WTC11 (cell line): Measurements from ENCODE around the gene AURKAIP1. TPM values are rescaled to one million over a fixed set of nuclear protein-coding genes. Genes with fewer than 3 reads are reported as not detected.

Source experiments
- ATAC-seq: fragments of 200-7000 bp; cut with Tn5 transposase; 2 replicates; pipeline ENCODE4 v1.10.0; 2021; ENCODE audit warnings: mild to moderate bottlenecking, moderate library complexity
- CTCF ChIA-PET: fragments of 300-600 bp; sonication (Branson Sonifier 250); formaldehyde crosslinking; loops from one replicate; lab custom pipeline; 2021; ENCODE audit warnings: antibody characterized with exemption; lab: Charles Lee
- POLR2A ChIA-PET: fragments of 350-600 bp; sonication (Branson Sonifier 250); formaldehyde crosslinking; loops from one replicate; lab custom pipeline; 2021; ENCODE audit warnings: antibody characterized with exemption; lab: Charles Lee
- DNase-seq: peaks from one replicate; pipeline ENCODE4 v3.0.0; 2021; ENCODE audit warnings: low spot score
- H3K27ac Mint-ChIP-seq: 2 replicates; pipeline ENCODE4 v1.8.0; 2021; ENCODE audit warnings: mixed read lengths
- H3K27me3 Mint-ChIP-seq: 2 replicates; pipeline ENCODE4 v1.8.0; 2021; ENCODE audit warnings: low read depth, mild to moderate bottlenecking, moderate library complexity, mixed read lengths
- H3K36me3 Mint-ChIP-seq: 2 replicates; pipeline ENCODE4 v1.8.0; 2021; ENCODE audit warnings: mixed read lengths
- H3K4me1 Mint-ChIP-seq: 2 replicates; pipeline ENCODE4 v1.8.0; 2022; ENCODE audit warnings: mixed read lengths
- H3K4me3 Mint-ChIP-seq: 2 replicates; pipeline ENCODE4 v1.8.0; 2021; ENCODE audit warnings: mild to moderate bottlenecking, moderate library complexity, mixed read lengths
- H3K9me3 Mint-ChIP-seq: 2 replicates; pipeline ENCODE4 v1.8.0; 2021; ENCODE audit warnings: mixed read lengths
- ATF1 ChIP-seq: sonication (generic); formaldehyde crosslinking; IDR thresholded peaks from 2 replicates; pipeline ENCODE4 v1.8.1; 2023; ENCODE audit warnings: mild to moderate bottlenecking, moderate library complexity, missing genetic modification reagents
- CBFB ChIP-seq: sonication (generic); formaldehyde crosslinking; IDR thresholded peaks from 2 replicates; pipeline ENCODE4 v1.8.1; 2022; ENCODE audit warnings: mild to moderate bottlenecking, low read depth, missing genetic modification reagents
- ELF4 ChIP-seq: sonication (generic); formaldehyde crosslinking; IDR thresholded peaks from 2 replicates; pipeline ENCODE4 v1.8.1; 2022; ENCODE audit warnings: low read depth, mild to moderate bottlenecking, moderate library complexity, missing genetic modification reagents
- EMX1 ChIP-seq: fragments of 250-450 bp; sonication (Bioruptor Pico); IDR thresholded peaks from 2 replicates; pipeline ENCODE4 v1.8.0; 2021; ENCODE audit warnings: mild to moderate bottlenecking
- ETV6 ChIP-seq: sonication (generic); formaldehyde crosslinking; IDR thresholded peaks from 2 replicates; pipeline ENCODE4 v1.8.1; 2022; ENCODE audit warnings: mild to moderate bottlenecking, missing genetic modification reagents
- GTF2I ChIP-seq: fragments of 250-450 bp; sonication (Bioruptor Pico); conservative IDR thresholded peaks from 2 replicates; pipeline ENCODE4 v1.4.0; 2021; ENCODE audit warnings: mild to moderate bottlenecking
- HMGA2 ChIP-seq: fragments of 250-450 bp; sonication (Bioruptor Pico); IDR thresholded peaks from 2 replicates; pipeline ENCODE4 v1.4.0; 2021; ENCODE audit warnings: mild to moderate bottlenecking, moderate library complexity
- JUN ChIP-seq: sonication (generic); formaldehyde crosslinking; IDR thresholded peaks from 2 replicates; pipeline ENCODE4 v1.8.0; 2023; ENCODE audit warnings: mild to moderate bottlenecking, missing genetic modification reagents
- MXD4 ChIP-seq: fragments of 250-450 bp; sonication (Bioruptor Pico); IDR thresholded peaks from 2 replicates; pipeline ENCODE4 v1.8.0; 2021; ENCODE audit warnings: mild to moderate bottlenecking, moderate library complexity, borderline replicate concordance
- NFYB ChIP-seq: sonication (generic); formaldehyde crosslinking; conservative IDR thresholded peaks from 2 replicates; pipeline ENCODE4 v1.8.0; 2022; ENCODE audit warnings: low read depth, missing genetic modification reagents
- NR2C2 ChIP-seq: sonication (generic); formaldehyde crosslinking; IDR thresholded peaks from 2 replicates; pipeline ENCODE4 v1.8.0; 2022; ENCODE audit warnings: mild to moderate bottlenecking, missing genetic modification reagents
- NR3C1 ChIP-seq: sonication (generic); formaldehyde crosslinking; conservative IDR thresholded peaks from 2 replicates; pipeline ENCODE4 v1.8.1; 2023; ENCODE audit warnings: low read depth, mild to moderate bottlenecking, missing genetic modification reagents
- RELA ChIP-seq: sonication (generic); formaldehyde crosslinking; IDR thresholded peaks from 2 replicates; pipeline ENCODE4 v1.8.1; 2022; ENCODE audit warnings: missing genetic modification reagents, mild to moderate bottlenecking, borderline replicate concordance
- SMAD3 ChIP-seq: sonication (generic); formaldehyde crosslinking; IDR thresholded peaks from 2 replicates; pipeline ENCODE4 v1.8.0; 2022; ENCODE audit warnings: missing genetic modification reagents, mild to moderate bottlenecking, borderline replicate concordance
- SOX15 ChIP-seq: fragments of 250-450 bp; sonication (Bioruptor Pico); IDR thresholded peaks from 2 replicates; pipeline ENCODE4 v1.9.0; 2021; ENCODE audit warnings: mild to moderate bottlenecking
- SP1 ChIP-seq: sonication (generic); formaldehyde crosslinking; conservative IDR thresholded peaks from 2 replicates; pipeline ENCODE4 v1.8.1; 2022; ENCODE audit warnings: missing genetic modification reagents
- ZBTB21 ChIP-seq: sonication (generic); formaldehyde crosslinking; IDR thresholded peaks from 2 replicates; pipeline ENCODE4 v1.8.1; 2023; ENCODE audit warnings: mild to moderate bottlenecking, missing genetic modification reagents, borderline replicate concordance
- ZNF138 ChIP-seq: sonication (generic); formaldehyde crosslinking; conservative IDR thresholded peaks from 2 replicates; pipeline ENCODE4 v1.8.1; 2022; ENCODE audit warnings: mild to moderate bottlenecking, moderate library complexity, missing genetic modification reagents
- ZNF219 ChIP-seq: sonication (generic); formaldehyde crosslinking; IDR thresholded peaks from 2 replicates; pipeline ENCODE4 v1.8.0; 2023; ENCODE audit warnings: missing genetic modification reagents, mild to moderate bottlenecking, borderline replicate concordance
- total RNA-seq: library from RNA; stranded (reverse); gene quantifications from 3 replicates; pipeline ENCODE4 v1.2.3, GENCODE V29; 2021
- TF ChIP-seq, protein P1 (sequence below): sonication (generic); formaldehyde crosslinking; IDR thresholded peaks from 2 replicates; pipeline ENCODE4 v1.8.1; 2023; ENCODE audit warnings: mild to moderate bottlenecking, missing genetic modification reagents, borderline replicate concordance
- TF ChIP-seq, protein P2 (sequence below): sonication (generic); formaldehyde crosslinking; IDR thresholded peaks from 2 replicates; pipeline ENCODE4 v1.8.0; 2022; ENCODE audit warnings: mild to moderate bottlenecking, missing genetic modification reagents
- TF ChIP-seq, protein P3 (sequence below): sonication (generic); formaldehyde crosslinking; conservative IDR thresholded peaks from 2 replicates; pipeline ENCODE4 v1.8.1; 2022; ENCODE audit warnings: mild to moderate bottlenecking, missing genetic modification reagents
- TF ChIP-seq, protein P4 (sequence below): fragments of 200-600 bp; IDR thresholded peaks from 2 replicates; pipeline ENCODE4 v1.8.0; 2022; ENCODE audit warnings: antibody characterized with exemption
- TF ChIP-seq, protein P5 (sequence below): sonication (generic); formaldehyde crosslinking; IDR thresholded peaks from 2 replicates; pipeline ENCODE4 v1.8.1; 2023; ENCODE audit warnings: mild to moderate bottlenecking, missing genetic modification reagents
- TF ChIP-seq, protein P6 (sequence below): sonication (generic); formaldehyde crosslinking; IDR thresholded peaks from 2 replicates; pipeline ENCODE4 v1.8.1; 2022; ENCODE audit warnings: low read depth, missing genetic modification reagents, borderline replicate concordance

AURKAIP1 gene
- total RNA-seq, 1 experiment from 2014 or later: 268 TPM

DNA sequence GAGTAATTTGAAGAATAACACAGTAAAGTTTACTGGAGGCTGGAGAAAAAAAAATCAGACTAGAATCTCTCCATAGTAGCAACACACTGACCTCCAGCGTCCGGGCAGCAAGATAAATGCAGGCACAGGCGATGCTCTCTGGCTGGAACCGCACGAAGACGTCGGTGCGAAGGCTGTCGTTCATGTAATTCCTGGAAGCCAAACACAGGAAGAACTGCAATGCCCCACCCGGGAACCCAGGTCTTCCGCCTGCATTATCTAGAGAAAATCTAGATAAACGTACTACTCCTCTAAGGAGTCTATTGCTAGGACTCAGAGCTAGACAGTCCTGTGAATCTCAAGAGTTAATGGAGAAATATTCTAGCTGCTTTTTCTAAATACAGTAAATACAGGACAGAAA lies 15.7 kb upstream of the AURKAIP1 start:
- TF ChIP-seq ETV6 (CRISPR knock-in tag): no peak
- no peak for TF ChIP-seq HMGA2
- TF ChIP-seq, protein P1, sequence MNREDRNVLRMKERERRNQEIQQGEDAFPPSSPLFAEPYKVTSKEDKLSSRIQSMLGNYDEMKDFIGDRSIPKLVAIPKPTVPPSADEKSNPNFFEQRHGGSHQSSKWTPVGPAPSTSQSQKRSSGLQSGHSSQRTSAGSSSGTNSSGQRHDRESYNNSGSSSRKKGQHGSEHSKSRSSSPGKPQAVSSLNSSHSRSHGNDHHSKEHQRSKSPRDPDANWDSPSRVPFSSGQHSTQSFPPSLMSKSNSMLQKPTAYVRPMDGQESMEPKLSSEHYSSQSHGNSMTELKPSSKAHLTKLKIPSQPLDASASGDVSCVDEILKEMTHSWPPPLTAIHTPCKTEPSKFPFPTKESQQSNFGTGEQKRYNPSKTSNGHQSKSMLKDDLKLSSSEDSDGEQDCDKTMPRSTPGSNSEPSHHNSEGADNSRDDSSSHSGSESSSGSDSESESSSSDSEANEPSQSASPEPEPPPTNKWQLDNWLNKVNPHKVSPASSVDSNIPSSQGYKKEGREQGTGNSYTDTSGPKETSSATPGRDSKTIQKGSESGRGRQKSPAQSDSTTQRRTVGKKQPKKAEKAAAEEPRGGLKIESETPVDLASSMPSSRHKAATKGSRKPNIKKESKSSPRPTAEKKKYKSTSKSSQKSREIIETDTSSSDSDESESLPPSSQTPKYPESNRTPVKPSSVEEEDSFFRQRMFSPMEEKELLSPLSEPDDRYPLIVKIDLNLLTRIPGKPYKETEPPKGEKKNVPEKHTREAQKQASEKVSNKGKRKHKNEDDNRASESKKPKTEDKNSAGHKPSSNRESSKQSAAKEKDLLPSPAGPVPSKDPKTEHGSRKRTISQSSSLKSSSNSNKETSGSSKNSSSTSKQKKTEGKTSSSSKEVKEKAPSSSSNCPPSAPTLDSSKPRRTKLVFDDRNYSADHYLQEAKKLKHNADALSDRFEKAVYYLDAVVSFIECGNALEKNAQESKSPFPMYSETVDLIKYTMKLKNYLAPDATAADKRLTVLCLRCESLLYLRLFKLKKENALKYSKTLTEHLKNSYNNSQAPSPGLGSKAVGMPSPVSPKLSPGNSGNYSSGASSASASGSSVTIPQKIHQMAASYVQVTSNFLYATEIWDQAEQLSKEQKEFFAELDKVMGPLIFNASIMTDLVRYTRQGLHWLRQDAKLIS: no peak
- TF ChIP-seq, protein P2, sequence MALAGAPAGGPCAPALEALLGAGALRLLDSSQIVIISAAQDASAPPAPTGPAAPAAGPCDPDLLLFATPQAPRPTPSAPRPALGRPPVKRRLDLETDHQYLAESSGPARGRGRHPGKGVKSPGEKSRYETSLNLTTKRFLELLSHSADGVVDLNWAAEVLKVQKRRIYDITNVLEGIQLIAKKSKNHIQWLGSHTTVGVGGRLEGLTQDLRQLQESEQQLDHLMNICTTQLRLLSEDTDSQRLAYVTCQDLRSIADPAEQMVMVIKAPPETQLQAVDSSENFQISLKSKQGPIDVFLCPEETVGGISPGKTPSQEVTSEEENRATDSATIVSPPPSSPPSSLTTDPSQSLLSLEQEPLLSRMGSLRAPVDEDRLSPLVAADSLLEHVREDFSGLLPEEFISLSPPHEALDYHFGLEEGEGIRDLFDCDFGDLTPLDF: no peak
- TF ChIP-seq JUN (CRISPR knock-in tag): no peak
- TF ChIP-seq ZNF138 (CRISPR knock-in tag): no peak
- no peak for TF ChIP-seq ELF4 (CRISPR knock-in tag)
- TF ChIP-seq, protein P3, sequence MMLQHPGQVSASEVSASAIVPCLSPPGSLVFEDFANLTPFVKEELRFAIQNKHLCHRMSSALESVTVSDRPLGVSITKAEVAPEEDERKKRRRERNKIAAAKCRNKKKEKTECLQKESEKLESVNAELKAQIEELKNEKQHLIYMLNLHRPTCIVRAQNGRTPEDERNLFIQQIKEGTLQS (CRISPR knock-in tag): no peak
- TF ChIP-seq, protein P4, sequence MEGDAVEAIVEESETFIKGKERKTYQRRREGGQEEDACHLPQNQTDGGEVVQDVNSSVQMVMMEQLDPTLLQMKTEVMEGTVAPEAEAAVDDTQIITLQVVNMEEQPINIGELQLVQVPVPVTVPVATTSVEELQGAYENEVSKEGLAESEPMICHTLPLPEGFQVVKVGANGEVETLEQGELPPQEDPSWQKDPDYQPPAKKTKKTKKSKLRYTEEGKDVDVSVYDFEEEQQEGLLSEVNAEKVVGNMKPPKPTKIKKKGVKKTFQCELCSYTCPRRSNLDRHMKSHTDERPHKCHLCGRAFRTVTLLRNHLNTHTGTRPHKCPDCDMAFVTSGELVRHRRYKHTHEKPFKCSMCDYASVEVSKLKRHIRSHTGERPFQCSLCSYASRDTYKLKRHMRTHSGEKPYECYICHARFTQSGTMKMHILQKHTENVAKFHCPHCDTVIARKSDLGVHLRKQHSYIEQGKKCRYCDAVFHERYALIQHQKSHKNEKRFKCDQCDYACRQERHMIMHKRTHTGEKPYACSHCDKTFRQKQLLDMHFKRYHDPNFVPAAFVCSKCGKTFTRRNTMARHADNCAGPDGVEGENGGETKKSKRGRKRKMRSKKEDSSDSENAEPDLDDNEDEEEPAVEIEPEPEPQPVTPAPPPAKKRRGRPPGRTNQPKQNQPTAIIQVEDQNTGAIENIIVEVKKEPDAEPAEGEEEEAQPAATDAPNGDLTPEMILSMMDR: no peak
- no peak for TF ChIP-seq GTF2I (CRISPR knock-in tag)
- no peak for TF ChIP-seq RELA (CRISPR knock-in tag)
- TF ChIP-seq NR3C1 (CRISPR knock-in tag): no peak
- TF ChIP-seq ATF1: no peak
- no peak for TF ChIP-seq EMX1 (CRISPR knock-in tag)
- no peak for TF ChIP-seq SP1 (CRISPR knock-in tag)
- TF ChIP-seq, all 79 proteins: peak for 0

DNA sequence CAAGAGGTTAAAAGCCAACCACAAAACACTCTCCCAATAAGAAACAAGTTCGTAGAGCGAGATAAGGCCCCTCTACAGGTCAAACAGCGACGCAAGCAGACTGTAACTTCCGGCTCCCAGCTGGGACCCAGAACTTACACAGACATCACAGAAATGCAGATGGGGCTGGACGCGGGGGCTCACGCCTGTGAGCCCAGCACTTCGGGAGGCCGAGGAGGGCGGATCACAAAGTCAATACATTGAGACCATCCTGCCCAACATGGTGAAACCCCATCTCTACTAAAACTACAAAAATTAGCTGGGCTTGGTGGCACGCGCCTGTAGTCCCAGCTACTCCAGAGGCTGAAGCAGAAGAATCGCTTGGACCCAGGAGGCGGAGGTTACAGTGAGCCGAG lies 13.1 kb upstream of the AURKAIP1 start:
- POLR2A ChIA-PET: interaction anchor here (1.7 kb wide), 1 partner anchor 11 kb away, joined by 5 read pairs; the partner anchor contains the start of gene CCNL2
- Mint-ChIP-seq H3K4me1 (no peaks in the 10 kb centered on the region), H3K27ac (no peak overlapping the region), H3K27me3 (no peaks in the 10 kb centered on the region), H3K9me3 (no peaks in the 10 kb centered on the region), H3K36me3 (peaks cover 80% of the 10 kb centered on the region), H3K4me3 (no peak overlapping the region)
- DNase-seq: no peak
- no peak for ATAC-seq
- CTCF ChIA-PET: no interaction called here
- no peak for TF ChIP-seq SMAD3 (CRISPR knock-in tag)
- no peak for TF ChIP-seq NR2C2 (CRISPR knock-in tag)
- no peak for TF ChIP-seq GTF2I (CRISPR knock-in tag)
- TF ChIP-seq, protein P5, sequence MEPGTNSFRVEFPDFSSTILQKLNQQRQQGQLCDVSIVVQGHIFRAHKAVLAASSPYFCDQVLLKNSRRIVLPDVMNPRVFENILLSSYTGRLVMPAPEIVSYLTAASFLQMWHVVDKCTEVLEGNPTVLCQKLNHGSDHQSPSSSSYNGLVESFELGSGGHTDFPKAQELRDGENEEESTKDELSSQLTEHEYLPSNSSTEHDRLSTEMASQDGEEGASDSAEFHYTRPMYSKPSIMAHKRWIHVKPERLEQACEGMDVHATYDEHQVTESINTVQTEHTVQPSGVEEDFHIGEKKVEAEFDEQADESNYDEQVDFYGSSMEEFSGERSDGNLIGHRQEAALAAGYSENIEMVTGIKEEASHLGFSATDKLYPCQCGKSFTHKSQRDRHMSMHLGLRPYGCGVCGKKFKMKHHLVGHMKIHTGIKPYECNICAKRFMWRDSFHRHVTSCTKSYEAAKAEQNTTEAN (CRISPR knock-in tag): no peak
- no peak for TF ChIP-seq ATF1
- no peak for TF ChIP-seq HMGA2
- no peak for TF ChIP-seq SOX15 (CRISPR knock-in tag)
- no peak for TF ChIP-seq ZBTB21 (CRISPR knock-in tag)
- TF ChIP-seq CBFB (CRISPR knock-in tag): no peak
- TF ChIP-seq, protein P2: no peak
- no peak for TF ChIP-seq MXD4 (CRISPR knock-in tag)
- no peak for TF ChIP-seq NFYB (CRISPR knock-in tag)
- TF ChIP-seq, protein P6, sequence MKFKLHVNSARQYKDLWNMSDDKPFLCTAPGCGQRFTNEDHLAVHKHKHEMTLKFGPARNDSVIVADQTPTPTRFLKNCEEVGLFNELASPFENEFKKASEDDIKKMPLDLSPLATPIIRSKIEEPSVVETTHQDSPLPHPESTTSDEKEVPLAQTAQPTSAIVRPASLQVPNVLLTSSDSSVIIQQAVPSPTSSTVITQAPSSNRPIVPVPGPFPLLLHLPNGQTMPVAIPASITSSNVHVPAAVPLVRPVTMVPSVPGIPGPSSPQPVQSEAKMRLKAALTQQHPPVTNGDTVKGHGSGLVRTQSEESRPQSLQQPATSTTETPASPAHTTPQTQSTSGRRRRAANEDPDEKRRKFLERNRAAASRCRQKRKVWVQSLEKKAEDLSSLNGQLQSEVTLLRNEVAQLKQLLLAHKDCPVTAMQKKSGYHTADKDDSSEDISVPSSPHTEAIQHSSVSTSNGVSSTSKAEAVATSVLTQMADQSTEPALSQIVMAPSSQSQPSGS (CRISPR knock-in tag): no peak
- TF ChIP-seq ZNF219: no peak

More for the DNA sequence above, 15.7 kb upstream of the AURKAIP1 start:
- no peaks in the 10 kb centered on the region for H3K27me3 Mint-ChIP-seq
- H3K4me1 Mint-ChIP-seq: no peaks in the 10 kb centered on the region
- H3K36me3 Mint-ChIP-seq: peaks cover 96% of the 10 kb centered on the region
- no peaks in the 10 kb centered on the region for H3K9me3 Mint-ChIP-seq
- ATAC-seq: no peak
- DNase-seq: no peak
- H3K4me3 Mint-ChIP-seq: no peak overlapping the region
- CTCF ChIA-PET: no interaction called here
- H3K27ac Mint-ChIP-seq: no peak overlapping the region
- POLR2A ChIA-PET: no interaction called here
